Measurements from ENCODE around the gene AHCYL2.
A peak's percentile ranks its signal among the peaks of the same experiment; 100 is the strongest.
"Not testable (repeated sequence)": the region's sequence is repeated elsewhere in the genome, so short reads cannot be mapped to it uniquely, and the experiment has no call there.

Gene AHCYL2

DNA sequence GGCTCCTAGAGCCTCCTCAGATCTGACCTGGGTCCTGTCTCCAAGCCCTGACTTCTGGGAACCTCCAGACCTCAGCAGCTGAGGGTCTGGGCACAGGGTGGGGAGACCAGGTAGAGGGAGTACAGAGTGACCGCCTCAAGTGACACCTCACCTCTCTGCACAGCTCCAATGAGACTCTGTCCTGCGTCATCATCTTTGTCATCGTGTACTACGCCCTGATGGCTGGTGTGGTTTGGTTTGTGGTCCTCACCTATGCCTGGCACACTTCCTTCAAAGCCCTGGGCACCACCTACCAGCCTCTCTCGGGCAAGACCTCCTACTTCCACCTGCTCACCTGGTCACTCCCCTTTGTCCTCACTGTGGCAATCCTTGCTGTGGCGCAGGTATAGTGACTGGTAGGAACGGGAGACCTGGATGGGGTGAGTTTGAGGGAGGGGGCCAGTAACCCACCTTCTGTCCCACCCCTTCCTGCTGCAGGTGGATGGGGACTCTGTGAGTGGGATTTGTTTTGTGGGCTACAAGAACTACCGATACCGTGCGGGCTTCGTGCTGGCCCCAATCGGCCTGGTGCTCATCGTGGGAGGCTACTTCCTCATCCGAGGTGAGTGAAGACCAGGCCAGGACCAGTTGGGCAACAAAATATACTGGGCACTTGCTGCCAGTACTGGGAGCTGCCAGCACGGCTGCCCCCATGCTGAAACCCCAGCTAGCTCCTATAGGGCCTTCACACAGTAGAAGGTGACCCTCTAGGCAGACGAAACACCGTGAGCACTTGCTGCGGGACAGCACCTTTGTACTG, 18.6 kb upstream of the AHCYL2 start:
- no peak for DNase-seq (ENCODE audit: low read depth)
- H3K4me3 ChIP-seq (ENCODE audit: low read depth, low read length), result no peak overlapping the region

- no peak for DNase-seq (ENCODE audit: low read depth)
- no peak overlapping the region for H3K4me3 ChIP-seq (ENCODE audit: low read depth, low read length)
These were observed 16.2 kb upstream of the AHCYL2 start for GRCh38 chr7:129208667-129209066.

DNA sequence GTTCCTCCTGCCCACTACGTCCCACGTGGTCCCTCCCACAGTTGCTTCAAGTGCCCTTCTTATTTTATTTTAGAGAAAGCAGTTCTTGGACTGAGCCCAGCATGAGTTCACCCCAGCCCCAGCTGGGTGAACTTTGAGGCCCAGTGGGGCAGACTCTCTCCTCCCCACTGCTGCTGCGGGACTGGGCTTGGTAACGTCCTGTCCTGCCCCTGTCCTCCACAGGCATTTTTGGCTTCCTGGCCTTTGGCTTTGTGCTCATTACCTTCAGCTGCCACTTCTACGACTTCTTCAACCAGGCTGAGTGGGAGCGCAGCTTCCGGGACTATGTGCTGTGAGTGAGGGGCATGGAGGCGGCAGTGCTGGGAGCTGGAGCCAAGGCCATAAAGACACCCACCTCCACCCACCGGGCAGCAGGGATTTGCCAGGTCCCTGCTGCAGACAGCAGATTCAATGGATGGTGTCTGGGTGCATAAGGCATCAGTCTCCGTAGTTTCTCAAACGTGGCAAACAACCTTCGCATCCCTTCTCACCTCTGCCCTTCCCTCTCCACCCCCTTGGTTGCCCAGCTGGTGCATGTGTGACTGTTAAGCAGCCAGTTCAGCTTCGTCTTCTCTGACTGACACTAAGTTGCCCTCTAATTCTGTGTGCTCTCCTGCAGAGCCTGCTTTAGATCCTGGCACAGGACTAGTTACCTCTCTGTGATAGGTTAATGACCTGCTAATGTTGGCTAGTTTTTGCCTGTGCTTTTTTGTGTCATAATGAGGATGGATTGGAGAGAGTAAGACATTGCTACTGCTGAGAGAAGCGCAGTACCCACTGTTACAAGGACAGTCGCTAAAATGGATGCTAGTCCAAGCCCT, 15.5 kb upstream of the AHCYL2 start:
- no peak for DNase-seq (ENCODE audit: low read depth)
- no peak overlapping the region for H3K4me3 ChIP-seq (ENCODE audit: low read depth, low read length)

DNA sequence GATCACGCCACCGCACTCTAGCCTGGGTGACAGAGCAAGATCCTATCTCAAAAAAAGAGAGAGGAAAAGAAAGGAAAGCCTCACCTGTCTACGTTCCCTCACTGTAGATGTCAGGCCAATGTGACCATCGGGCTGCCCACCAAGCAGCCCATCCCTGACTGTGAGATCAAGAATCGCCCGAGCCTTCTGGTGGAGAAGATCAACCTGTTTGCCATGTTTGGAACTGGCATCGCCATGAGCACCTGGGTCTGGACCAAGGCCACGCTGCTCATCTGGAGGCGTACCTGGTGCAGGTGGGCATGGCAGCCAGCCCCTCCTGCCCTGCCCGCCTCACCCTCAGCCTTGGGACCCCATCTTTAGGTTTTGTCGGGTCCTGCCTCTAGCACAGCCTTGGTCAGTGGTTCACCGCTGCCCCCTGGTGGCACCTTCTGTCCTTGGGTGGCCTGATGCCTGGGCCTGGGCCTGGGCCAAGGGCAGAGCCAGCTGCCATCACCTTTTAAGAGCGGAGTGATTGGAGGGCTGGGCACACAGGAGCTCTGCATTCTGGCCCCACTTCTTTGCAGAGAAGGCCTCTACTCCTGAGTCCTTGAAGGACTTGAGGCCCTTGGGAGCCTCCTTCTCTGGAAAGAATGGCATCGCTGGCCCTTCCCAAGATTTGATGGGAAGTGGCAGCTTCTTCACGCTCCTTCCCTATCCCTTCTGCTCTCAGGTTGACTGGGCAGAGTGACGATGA, 14.4 kb upstream of the AHCYL2 start:
- H3K4me3 ChIP-seq (ENCODE audit: low read depth, low read length), result no peak overlapping the region
- DNase-seq (ENCODE audit: low read depth), result no peak

GRCh38 chr7:129210989-129211312, 13.9 kb upstream of the AHCYL2 start:
- no peak overlapping the region for H3K4me3 ChIP-seq (ENCODE audit: low read depth, low read length)
- DNase-seq (ENCODE audit: low read depth), result no peak

- no peak overlapping the region for H3K4me3 ChIP-seq (ENCODE audit: low read depth, low read length)
These were observed 12.7 kb upstream of the AHCYL2 start for GRCh38 chr7:129212126-129212525.

DNA sequence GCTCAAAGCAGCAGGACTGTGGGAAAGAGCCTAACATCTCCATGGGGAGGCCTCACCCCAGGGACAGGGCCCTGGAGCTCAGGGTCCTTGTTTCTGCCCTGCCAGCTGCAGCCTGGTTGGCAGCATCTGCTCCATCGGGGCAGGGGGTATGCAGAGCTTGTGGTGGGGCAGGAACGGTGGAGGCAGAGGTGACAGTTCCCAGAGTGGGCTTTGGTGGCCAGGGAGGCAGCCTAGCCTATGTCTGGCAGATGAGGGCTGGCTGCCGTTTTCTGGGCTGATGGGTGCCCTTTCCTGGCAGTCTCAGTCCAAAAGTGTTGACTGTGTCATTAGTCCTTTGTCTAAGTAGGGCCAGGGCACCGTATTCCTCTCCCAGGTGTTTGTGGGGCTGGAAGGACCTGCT, 12.2 kb upstream of the AHCYL2 start:
- DNase-seq (ENCODE audit: low read depth), result no peak

More at GRCh38 chr7:129212126-129212525, 12.7 kb upstream of the AHCYL2 start:
- no peak for DNase-seq (ENCODE audit: low read depth)

DNA sequence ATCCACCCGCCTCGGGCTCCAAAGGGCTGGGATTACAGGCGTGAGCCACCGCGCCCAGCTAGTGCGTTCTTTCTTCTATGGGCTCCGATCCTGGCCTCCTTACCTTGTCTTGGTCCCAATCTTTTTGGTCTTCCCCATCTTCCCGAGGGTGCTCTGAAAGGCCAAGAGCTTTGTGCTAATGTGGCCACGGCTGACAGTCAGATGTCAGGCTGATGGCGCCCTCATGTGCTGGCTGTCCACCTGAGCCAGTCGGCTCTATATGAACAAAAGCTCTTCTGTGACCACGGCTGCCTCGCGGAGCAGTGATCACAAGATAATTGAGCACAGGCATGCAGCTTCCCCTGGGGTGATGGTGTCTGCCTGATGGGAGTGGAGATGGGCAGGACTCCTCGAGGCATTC, 11.0 kb upstream of the AHCYL2 start:
- DNase-seq (ENCODE audit: low read depth), result no peak
- no peak overlapping the region for H3K4me3 ChIP-seq (ENCODE audit: low read depth, low read length)

More for the DNA sequence above, 12.2 kb upstream of the AHCYL2 start:
- no peak overlapping the region for H3K4me3 ChIP-seq (ENCODE audit: low read depth, low read length)

DNA sequence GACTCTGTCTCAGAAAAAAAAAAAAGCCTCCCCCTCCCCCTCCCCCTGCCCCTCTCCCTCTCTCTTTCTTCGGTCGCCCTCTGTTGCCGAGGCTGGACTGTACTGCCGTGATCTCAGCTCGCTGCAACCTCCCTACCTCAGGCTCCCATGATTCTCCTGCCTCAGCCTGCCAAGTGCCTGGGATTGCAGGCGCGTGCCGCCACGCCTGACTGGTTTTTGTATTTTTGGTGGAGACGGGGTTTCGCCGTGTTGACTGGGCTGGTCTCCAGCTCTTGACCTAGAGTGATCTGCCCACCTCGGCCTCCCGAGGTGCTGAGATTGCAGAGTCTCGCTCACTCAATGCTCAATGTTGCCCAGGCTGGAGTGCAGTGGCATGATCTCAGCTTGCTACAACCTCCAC, 9.1 kb upstream of the AHCYL2 start:
- DNase-seq (ENCODE audit: low read depth); H3K4me3 ChIP-seq (ENCODE audit: low read depth, low read length): not testable (repeated sequence)

GRCh38 chr7:129216101-129216715, 8.6 kb upstream of the AHCYL2 start:
- not testable (repeated sequence) for H3K4me3 ChIP-seq (ENCODE audit: low read depth, low read length); DNase-seq (ENCODE audit: low read depth)

DNA sequence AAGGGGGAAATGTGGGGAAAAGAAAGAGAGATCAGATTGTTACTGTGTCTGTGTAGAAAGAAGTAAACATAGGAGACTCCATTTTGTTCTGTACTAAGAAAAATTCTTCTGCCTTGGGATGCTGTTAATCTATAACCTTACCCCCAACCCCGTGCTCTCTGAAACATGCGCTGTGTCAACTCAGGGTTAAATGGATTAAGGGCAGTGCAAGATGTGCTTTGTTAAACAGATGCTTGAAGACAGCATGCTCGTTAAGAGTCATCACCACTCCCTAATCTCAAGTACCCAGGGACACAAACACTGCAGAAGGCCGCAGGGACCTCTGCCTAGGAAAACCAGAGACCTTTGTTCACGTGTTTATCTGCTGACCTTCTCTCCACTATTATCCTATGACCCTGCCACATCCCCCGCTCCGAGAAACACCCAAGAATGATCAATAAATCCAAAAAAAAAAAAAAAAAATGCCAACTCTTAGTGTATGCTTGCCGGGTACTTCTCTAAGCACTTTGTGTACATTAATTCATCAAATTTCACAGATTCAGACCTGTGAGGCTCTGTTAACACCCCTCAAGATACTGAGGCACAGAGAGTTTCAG, 7.9 kb upstream of the AHCYL2 start:
- H3K4me3 ChIP-seq (ENCODE audit: low read depth, low read length); DNase-seq (ENCODE audit: low read depth): not testable (repeated sequence)

DNA sequence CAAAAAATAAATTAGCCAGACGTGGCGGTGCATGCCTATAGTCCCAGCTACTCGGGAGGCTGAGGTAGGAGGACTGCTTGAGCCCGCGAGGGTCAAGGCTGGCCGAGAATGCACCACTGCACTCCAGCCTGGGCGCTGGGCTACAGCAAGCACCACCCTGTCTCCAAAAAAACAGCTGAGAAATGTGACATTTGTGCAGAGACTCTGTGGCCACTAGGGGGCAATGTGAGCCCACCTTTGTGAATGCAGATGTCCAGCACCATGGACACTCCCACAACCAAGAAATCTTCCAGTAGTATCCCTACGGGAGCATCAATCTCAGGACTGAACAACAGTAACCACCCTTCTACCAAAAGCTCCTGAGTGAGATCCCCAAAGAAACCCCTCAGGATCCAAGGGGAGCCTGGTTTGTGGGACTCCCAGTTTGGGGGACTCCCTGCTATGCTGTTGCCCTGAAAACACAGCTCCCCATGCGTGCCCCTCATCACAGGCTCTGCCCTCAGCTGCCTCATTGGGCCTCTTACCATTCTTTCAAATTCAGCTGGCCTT, 6.2 kb upstream of the AHCYL2 start:
- H3K4me3 ChIP-seq (ENCODE audit: low read depth, low read length), result no peak overlapping the region
- DNase-seq (ENCODE audit: low read depth), result peak; percentile 27

- not testable (repeated sequence) for H3K4me3 ChIP-seq (ENCODE audit: low read depth, low read length); DNase-seq (ENCODE audit: low read depth)
These were observed 5.7 kb upstream of the AHCYL2 start for GRCh38 chr7:129219166-129219565.

- no peak overlapping the region for H3K4me3 ChIP-seq (ENCODE audit: low read depth, low read length)
- no peak for DNase-seq (ENCODE audit: low read depth)
These were observed 2.8 kb upstream of the AHCYL2 start for GRCh38 chr7:129222064-129222463.

DNA sequence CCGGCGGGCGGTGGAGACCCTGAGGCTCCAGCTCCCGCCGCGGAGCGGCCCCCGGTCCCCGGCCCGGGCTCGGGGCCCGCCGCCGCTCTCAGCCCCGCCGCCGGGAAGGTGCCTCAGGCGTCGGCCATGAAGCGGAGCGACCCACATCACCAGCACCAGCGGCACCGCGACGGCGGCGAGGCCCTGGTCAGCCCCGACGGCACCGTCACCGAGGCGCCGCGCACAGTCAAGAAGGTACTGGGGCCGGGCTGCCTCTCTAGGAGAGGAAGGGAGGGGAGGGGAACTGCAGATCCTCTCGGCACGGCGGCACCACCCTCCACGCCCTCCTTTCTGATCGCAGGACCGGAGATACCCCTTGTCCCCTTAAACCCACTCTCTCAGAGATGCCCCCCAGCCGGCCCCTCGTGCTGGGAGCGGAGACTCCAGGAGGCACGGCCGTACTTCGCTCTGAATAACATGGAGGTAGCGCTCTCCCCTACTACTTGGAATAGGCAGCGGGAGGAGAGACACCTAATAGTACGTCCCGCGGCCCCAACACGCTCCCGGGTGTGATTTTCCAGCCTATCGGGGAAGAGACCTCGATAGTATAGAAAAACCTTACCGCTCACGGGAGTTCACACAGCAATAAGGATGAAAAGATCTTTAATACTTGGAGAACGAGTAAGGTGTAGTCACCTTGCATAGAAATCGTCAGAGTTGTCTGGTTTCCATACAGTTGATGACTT, 538 bp downstream of the AHCYL2 start:
- DNase-seq (ENCODE audit: low read depth), result no peak

GRCh38 chr7:129225931-129226572, 1.2 kb downstream of the AHCYL2 start:
- DNase-seq (ENCODE audit: low read depth), result no peak
- H3K4me3 ChIP-seq (ENCODE audit: low read depth, low read length), result peak overlapping the region; percentile 77

More for the DNA sequence above, 538 bp downstream of the AHCYL2 start:
- H3K4me3 ChIP-seq (ENCODE audit: low read depth, low read length), result peak overlapping the region; percentile 77

DNA sequence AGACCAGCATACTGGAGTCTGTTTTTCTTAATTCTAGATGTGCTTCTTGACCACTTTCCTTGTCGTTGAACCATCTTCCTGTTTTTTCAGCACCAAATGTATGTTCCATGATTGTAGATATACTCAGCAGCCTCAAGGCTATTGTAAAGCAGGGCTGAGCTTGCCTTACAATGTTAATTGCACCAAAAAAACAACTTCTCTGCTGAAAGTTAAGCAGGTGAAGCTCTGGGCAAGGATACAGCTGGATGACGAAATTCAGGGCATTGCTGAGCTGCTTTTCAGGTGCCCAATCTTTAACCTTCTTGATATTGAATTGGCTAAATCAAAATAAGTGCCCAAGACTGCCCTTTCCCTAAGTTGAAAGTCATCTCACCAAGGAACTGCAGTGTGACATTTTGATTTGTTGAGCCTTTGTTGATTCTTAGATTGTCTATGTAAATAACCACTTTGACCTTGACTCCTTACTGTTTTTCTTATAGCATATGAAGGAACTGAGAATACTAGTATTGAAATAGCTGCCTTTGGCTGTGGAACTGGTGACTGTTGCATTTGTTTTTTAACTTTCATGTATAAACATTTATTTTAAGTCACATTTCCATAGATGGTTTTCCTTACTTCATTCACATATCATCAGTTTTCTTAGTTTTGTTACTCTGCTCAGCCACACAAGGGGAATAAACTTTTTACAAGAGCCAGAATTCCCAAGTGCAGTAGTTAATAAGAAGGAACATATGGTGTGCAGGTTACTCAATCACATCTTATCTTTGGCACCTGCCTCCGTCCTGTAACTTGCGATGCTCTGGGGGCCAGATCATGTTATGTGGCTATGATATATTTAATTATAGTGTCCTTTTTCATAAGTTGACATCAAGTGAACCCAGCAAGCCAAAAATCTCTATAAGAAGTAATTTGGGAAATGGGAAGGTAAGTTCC, 3.1 kb downstream of the AHCYL2 start:
- DNase-seq (ENCODE audit: low read depth), result no peak
- no peak overlapping the region for H3K4me3 ChIP-seq (ENCODE audit: low read depth, low read length)
